ENCODE results near the gene MELK.
"Not testable (repeated sequence)": the region's sequence is repeated elsewhere in the genome, so short reads cannot be mapped to it uniquely, and the experiment has no call there.

The MELK gene

GRCh38 chr9:36572515-36573418 lies at the start of gene MELK:
TSS of gene MELK (plus strand) at chr9:36572895. CDS start at chr9:36581682, 8,787 bp downstream.
- Histone ChIP-seq H2AFZ (ENCODE audit: low read length, unreplicated experiment) (peak within 1 kb of the TSS; percentile 31), H3K27me3 (ENCODE audit: insufficient read depth, low read length) (no peaks in the 10 kb centered on the region), H3K27ac (ENCODE audit: low read depth, low read length) (peak within 1 kb of the TSS; percentile 53), H3K4me1 (ENCODE audit: control insufficient read depth, insufficient read depth, low read length, unreplicated experiment) (peaks cover 28% of the 10 kb centered on the region), H3K36me3 (ENCODE audit: insufficient read depth, low read length) (peaks cover 2% of the 10 kb centered on the region; the same call in 1 of the 2 replicates), H3K79me2 (ENCODE audit: control insufficient read depth, insufficient read depth, low read length, unreplicated experiment) (peaks cover 51% of the 10 kb centered on the region), H3K4me3 (ENCODE audit: low read depth, low read length) (peak within 1 kb of the TSS; percentile 87)

GRCh38 chr9:36530224-36530623 lies 42.5 kb upstream of the MELK start:
- Histone ChIP-seq H3K27me3 (ENCODE audit: insufficient read depth, low read length) (no peaks in the 10 kb centered on the region), H3K79me2 (ENCODE audit: control insufficient read depth, insufficient read depth, low read length, unreplicated experiment) (no peaks in the 10 kb centered on the region), H3K4me3 (ENCODE audit: low read depth, low read length) (no peak overlapping the region), H3K4me1 (ENCODE audit: control insufficient read depth, insufficient read depth, low read length, unreplicated experiment) (no peaks in the 10 kb centered on the region), H3K27ac (ENCODE audit: low read depth, low read length) (no peak overlapping the region), H2AFZ (ENCODE audit: low read length, unreplicated experiment) (no peak overlapping the region), H3K36me3 (ENCODE audit: insufficient read depth, low read length) (no peaks in the 10 kb centered on the region)

GRCh38 chr9:36532353-36532752 lies 40.3 kb upstream of the MELK start:
- no peak overlapping the region for H3K4me3 ChIP-seq (ENCODE audit: low read depth, low read length)
- H3K4me1 ChIP-seq (ENCODE audit: control insufficient read depth, insufficient read depth, low read length, unreplicated experiment): no peaks in the 10 kb centered on the region
- no peak overlapping the region for H2AFZ ChIP-seq (ENCODE audit: low read length, unreplicated experiment)
- no peaks in the 10 kb centered on the region for H3K79me2 ChIP-seq (ENCODE audit: control insufficient read depth, insufficient read depth, low read length, unreplicated experiment)
- H3K36me3 ChIP-seq (ENCODE audit: insufficient read depth, low read length): no peaks in the 10 kb centered on the region
- no peak overlapping the region for H3K27ac ChIP-seq (ENCODE audit: low read depth, low read length)
- no peaks in the 10 kb centered on the region for H3K27me3 ChIP-seq (ENCODE audit: insufficient read depth, low read length)

- H3K4me1 ChIP-seq (ENCODE audit: control insufficient read depth, insufficient read depth, low read length, unreplicated experiment); H3K27ac ChIP-seq (ENCODE audit: low read depth, low read length); H3K27me3 ChIP-seq (ENCODE audit: insufficient read depth, low read length); H2AFZ ChIP-seq (ENCODE audit: low read length, unreplicated experiment); H3K79me2 ChIP-seq (ENCODE audit: control insufficient read depth, insufficient read depth, low read length, unreplicated experiment); H3K4me3 ChIP-seq (ENCODE audit: low read depth, low read length); H3K36me3 ChIP-seq (ENCODE audit: insufficient read depth, low read length): not testable (repeated sequence)
Measured at GRCh38 chr9:36533726-36534125, 39.0 kb upstream of the MELK start.

GRCh38 chr9:36535107-36535506 lies 37.6 kb upstream of the MELK start:
- Histone ChIP-seq H2AFZ (ENCODE audit: low read length, unreplicated experiment) (no peak overlapping the region), H3K79me2 (ENCODE audit: control insufficient read depth, insufficient read depth, low read length, unreplicated experiment) (no peaks in the 10 kb centered on the region), H3K4me1 (ENCODE audit: control insufficient read depth, insufficient read depth, low read length, unreplicated experiment) (no peaks in the 10 kb centered on the region), H3K36me3 (ENCODE audit: insufficient read depth, low read length) (no peaks in the 10 kb centered on the region), H3K27me3 (ENCODE audit: insufficient read depth, low read length) (no peaks in the 10 kb centered on the region), H3K4me3 (ENCODE audit: low read depth, low read length) (no peak overlapping the region), H3K27ac (ENCODE audit: low read depth, low read length) (no peak overlapping the region)

GRCh38 chr9:36537861-36538260 lies 34.8 kb upstream of the MELK start:
- H3K36me3 ChIP-seq (ENCODE audit: insufficient read depth, low read length): no peaks in the 10 kb centered on the region
- H3K4me3 ChIP-seq (ENCODE audit: low read depth, low read length): no peak overlapping the region
- H2AFZ ChIP-seq (ENCODE audit: low read length, unreplicated experiment): no peak overlapping the region
- no peaks in the 10 kb centered on the region for H3K79me2 ChIP-seq (ENCODE audit: control insufficient read depth, insufficient read depth, low read length, unreplicated experiment)
- no peak overlapping the region for H3K27ac ChIP-seq (ENCODE audit: low read depth, low read length)
- no peaks in the 10 kb centered on the region for H3K4me1 ChIP-seq (ENCODE audit: control insufficient read depth, insufficient read depth, low read length, unreplicated experiment)
- no peaks in the 10 kb centered on the region for H3K27me3 ChIP-seq (ENCODE audit: insufficient read depth, low read length)

GRCh38 chr9:36542355-36542754 lies 30.3 kb upstream of the MELK start:
- H3K4me3 ChIP-seq (ENCODE audit: low read depth, low read length): no peak overlapping the region
- no peak overlapping the region for H3K27ac ChIP-seq (ENCODE audit: low read depth, low read length)
- H3K4me1 ChIP-seq (ENCODE audit: control insufficient read depth, insufficient read depth, low read length, unreplicated experiment): no peaks in the 10 kb centered on the region
- H3K79me2 ChIP-seq (ENCODE audit: control insufficient read depth, insufficient read depth, low read length, unreplicated experiment): no peaks in the 10 kb centered on the region
- no peaks in the 10 kb centered on the region for H3K36me3 ChIP-seq (ENCODE audit: insufficient read depth, low read length)
- no peaks in the 10 kb centered on the region for H3K27me3 ChIP-seq (ENCODE audit: insufficient read depth, low read length)
- H2AFZ ChIP-seq (ENCODE audit: low read length, unreplicated experiment): no peak overlapping the region

GRCh38 chr9:36543916-36544315 lies 28.8 kb upstream of the MELK start:
- peaks cover 7% of the 10 kb centered on the region for H3K27me3 ChIP-seq (ENCODE audit: insufficient read depth, low read length)
- no peaks in the 10 kb centered on the region for H3K36me3 ChIP-seq (ENCODE audit: insufficient read depth, low read length)
- H2AFZ ChIP-seq (ENCODE audit: low read length, unreplicated experiment): no peak overlapping the region
- H3K27ac ChIP-seq (ENCODE audit: low read depth, low read length): no peak overlapping the region
- no peak overlapping the region for H3K4me3 ChIP-seq (ENCODE audit: low read depth, low read length)
- no peaks in the 10 kb centered on the region for H3K79me2 ChIP-seq (ENCODE audit: control insufficient read depth, insufficient read depth, low read length, unreplicated experiment)
- no peaks in the 10 kb centered on the region for H3K4me1 ChIP-seq (ENCODE audit: control insufficient read depth, insufficient read depth, low read length, unreplicated experiment)

- Histone ChIP-seq H2AFZ (ENCODE audit: low read length, unreplicated experiment) (no peak overlapping the region), H3K27ac (ENCODE audit: low read depth, low read length) (no peak overlapping the region), H3K36me3 (ENCODE audit: insufficient read depth, low read length) (no peaks in the 10 kb centered on the region), H3K4me3 (ENCODE audit: low read depth, low read length) (no peak overlapping the region), H3K4me1 (ENCODE audit: control insufficient read depth, insufficient read depth, low read length, unreplicated experiment) (no peaks in the 10 kb centered on the region), H3K79me2 (ENCODE audit: control insufficient read depth, insufficient read depth, low read length, unreplicated experiment) (no peaks in the 10 kb centered on the region), H3K27me3 (ENCODE audit: insufficient read depth, low read length) (peaks cover 7% of the 10 kb centered on the region)
Measured at GRCh38 chr9:36547598-36547997, 25.1 kb upstream of the MELK start.

GRCh38 chr9:36548454-36548853 lies 24.2 kb upstream of the MELK start:
- Histone ChIP-seq H3K27me3 (ENCODE audit: insufficient read depth, low read length) (peaks cover 7% of the 10 kb centered on the region), H3K36me3 (ENCODE audit: insufficient read depth, low read length) (no peaks in the 10 kb centered on the region), H3K79me2 (ENCODE audit: control insufficient read depth, insufficient read depth, low read length, unreplicated experiment) (no peaks in the 10 kb centered on the region), H3K4me1 (ENCODE audit: control insufficient read depth, insufficient read depth, low read length, unreplicated experiment) (no peaks in the 10 kb centered on the region), H3K4me3 (ENCODE audit: low read depth, low read length) (no peak overlapping the region), H2AFZ (ENCODE audit: low read length, unreplicated experiment) (no peak overlapping the region), H3K27ac (ENCODE audit: low read depth, low read length) (no peak overlapping the region)

GRCh38 chr9:36550135-36550534 lies 22.6 kb upstream of the MELK start:
- H3K27ac ChIP-seq (ENCODE audit: low read depth, low read length): no peak overlapping the region
- no peaks in the 10 kb centered on the region for H3K79me2 ChIP-seq (ENCODE audit: control insufficient read depth, insufficient read depth, low read length, unreplicated experiment)
- H2AFZ ChIP-seq (ENCODE audit: low read length, unreplicated experiment): no peak overlapping the region
- peaks cover 7% of the 10 kb centered on the region for H3K27me3 ChIP-seq (ENCODE audit: insufficient read depth, low read length)
- H3K4me3 ChIP-seq (ENCODE audit: low read depth, low read length): no peak overlapping the region
- H3K4me1 ChIP-seq (ENCODE audit: control insufficient read depth, insufficient read depth, low read length, unreplicated experiment): no peaks in the 10 kb centered on the region
- no peaks in the 10 kb centered on the region for H3K36me3 ChIP-seq (ENCODE audit: insufficient read depth, low read length)
